ENCODE results near the gene MICAL1. TPM values are rescaled to one million over a fixed set of nuclear protein-coding genes. Genes with fewer than 3 reads are reported as not detected.

MICAL1 gene
- total RNA-seq, 1 donor from 2014 or later, result 50.6 TPM

DNA sequence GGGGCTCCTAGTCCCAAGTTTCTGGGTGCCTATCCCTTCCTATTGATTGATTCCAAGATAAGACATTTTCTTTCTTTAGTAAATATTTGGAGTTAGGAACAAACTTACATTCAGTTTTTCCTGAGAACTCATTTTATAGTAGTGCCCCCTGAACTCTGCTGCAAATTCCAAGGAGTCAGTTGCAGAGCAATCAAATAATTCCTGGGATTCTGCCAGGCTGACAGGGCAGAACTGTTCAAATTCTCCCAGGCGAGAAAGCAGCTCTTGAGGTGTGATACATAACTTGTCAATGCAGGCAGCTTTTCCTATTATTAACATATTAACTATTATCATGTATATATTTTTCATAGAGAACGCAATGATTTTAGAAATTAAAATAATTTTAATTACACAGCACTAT lies 43.4 kb upstream of the MICAL1 start:
- H3K9ac ChIP-seq, result no peak overlapping the region
- no peaks in the 10 kb centered on the region for H3K36me3 ChIP-seq
- H3K4me3 ChIP-seq, result no peak overlapping the region
- peaks cover 5% of the 10 kb centered on the region for H3K27me3 Mint-ChIP-seq (ENCODE audit: insufficient read depth, low read depth)
- no peaks in the 10 kb centered on the region for H3K9me3 ChIP-seq (ENCODE audit: low read depth)
- no peaks in the 10 kb centered on the region for H3K27me3 ChIP-seq
- no peak overlapping the region for H3K27ac ChIP-seq
- DNase-seq (ENCODE audit: low spot score), result no peak
- H3K9me3 Mint-ChIP-seq, result no peaks in the 10 kb centered on the region
- no peaks in the 10 kb centered on the region for H3K36me3 Mint-ChIP-seq
- H3F3A ChIP-seq (ENCODE audit: low read depth), result no peaks in the 10 kb centered on the region
- no peaks in the 10 kb centered on the region for H4K20me1 ChIP-seq (ENCODE audit: low read depth)
- peaks cover 20% of the 10 kb centered on the region for H3K4me1 ChIP-seq
- TF ChIP-seq, protein P1, sequence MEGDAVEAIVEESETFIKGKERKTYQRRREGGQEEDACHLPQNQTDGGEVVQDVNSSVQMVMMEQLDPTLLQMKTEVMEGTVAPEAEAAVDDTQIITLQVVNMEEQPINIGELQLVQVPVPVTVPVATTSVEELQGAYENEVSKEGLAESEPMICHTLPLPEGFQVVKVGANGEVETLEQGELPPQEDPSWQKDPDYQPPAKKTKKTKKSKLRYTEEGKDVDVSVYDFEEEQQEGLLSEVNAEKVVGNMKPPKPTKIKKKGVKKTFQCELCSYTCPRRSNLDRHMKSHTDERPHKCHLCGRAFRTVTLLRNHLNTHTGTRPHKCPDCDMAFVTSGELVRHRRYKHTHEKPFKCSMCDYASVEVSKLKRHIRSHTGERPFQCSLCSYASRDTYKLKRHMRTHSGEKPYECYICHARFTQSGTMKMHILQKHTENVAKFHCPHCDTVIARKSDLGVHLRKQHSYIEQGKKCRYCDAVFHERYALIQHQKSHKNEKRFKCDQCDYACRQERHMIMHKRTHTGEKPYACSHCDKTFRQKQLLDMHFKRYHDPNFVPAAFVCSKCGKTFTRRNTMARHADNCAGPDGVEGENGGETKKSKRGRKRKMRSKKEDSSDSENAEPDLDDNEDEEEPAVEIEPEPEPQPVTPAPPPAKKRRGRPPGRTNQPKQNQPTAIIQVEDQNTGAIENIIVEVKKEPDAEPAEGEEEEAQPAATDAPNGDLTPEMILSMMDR (IDR thresholded peaks at IDR 0.05), result no peak
- TF ChIP-seq EZH2phosphoT487 (IDR thresholded peaks at IDR 0.05) (no peak), EZH2 (IDR thresholded peaks at IDR 0.05) (no peak)
- no peak overlapping the region for H2AFZ ChIP-seq (replicated peaks)
- no peaks in the 10 kb centered on the region for H3K79me2 ChIP-seq (ENCODE audit: low read depth)
- peaks cover 22% of the 10 kb centered on the region for H3K4me1 Mint-ChIP-seq
- H3K4me3 Mint-ChIP-seq, result no peak overlapping the region
- H3K4me2 ChIP-seq, result no peak overlapping the region
- no peak overlapping the region for H3K27ac Mint-ChIP-seq

DNA sequence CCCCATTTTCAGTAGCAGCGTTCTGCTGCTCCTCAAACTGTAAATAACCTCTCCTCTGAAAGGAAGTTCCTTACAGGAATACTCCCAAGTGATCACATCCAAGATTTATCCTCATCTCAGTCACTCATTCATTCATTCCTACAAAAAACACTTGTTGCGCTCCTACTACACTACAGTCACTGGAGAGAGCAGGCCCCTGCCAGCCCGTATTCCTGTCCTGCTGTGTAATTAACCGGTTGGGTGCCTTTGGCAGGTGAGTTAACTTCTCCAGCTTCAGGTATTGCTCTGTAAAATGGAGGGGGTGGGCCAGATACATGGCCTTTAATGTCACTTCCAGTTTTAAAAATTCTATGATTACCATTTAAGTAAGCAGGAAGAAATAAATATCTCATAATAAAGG lies 42.5 kb upstream of the MICAL1 start:
- Histone ChIP-seq H3K4me1 (peaks cover 14% of the 10 kb centered on the region), H2AFZ (replicated peaks) (no peak overlapping the region), H3K4me2 (no peak overlapping the region), H3K9me3 (ENCODE audit: low read depth) (no peaks in the 10 kb centered on the region), H3F3A (ENCODE audit: low read depth) (no peaks in the 10 kb centered on the region), H3K79me2 (ENCODE audit: low read depth) (no peaks in the 10 kb centered on the region), H3K27me3 (no peaks in the 10 kb centered on the region), H4K20me1 (ENCODE audit: low read depth) (no peaks in the 10 kb centered on the region), H3K9ac (no peak overlapping the region), H3K36me3 (no peaks in the 10 kb centered on the region), H3K4me3 (no peak overlapping the region), H3K27ac (no peak overlapping the region)
- no peak for DNase-seq (ENCODE audit: low spot score)
- TF ChIP-seq EZH2phosphoT487 (IDR thresholded peaks at IDR 0.05) (no peak), EZH2 (IDR thresholded peaks at IDR 0.05) (no peak)
- TF ChIP-seq, protein P1 (IDR thresholded peaks at IDR 0.05), result no peak
- Mint-ChIP-seq H3K4me1 (peaks cover 19% of the 10 kb centered on the region), H3K4me3 (no peak overlapping the region), H3K27me3 (ENCODE audit: insufficient read depth, low read depth) (peaks cover 2% of the 10 kb centered on the region), H3K9me3 (no peaks in the 10 kb centered on the region), H3K27ac (peak overlapping the region; percentile 19), H3K36me3 (no peaks in the 10 kb centered on the region)

DNA sequence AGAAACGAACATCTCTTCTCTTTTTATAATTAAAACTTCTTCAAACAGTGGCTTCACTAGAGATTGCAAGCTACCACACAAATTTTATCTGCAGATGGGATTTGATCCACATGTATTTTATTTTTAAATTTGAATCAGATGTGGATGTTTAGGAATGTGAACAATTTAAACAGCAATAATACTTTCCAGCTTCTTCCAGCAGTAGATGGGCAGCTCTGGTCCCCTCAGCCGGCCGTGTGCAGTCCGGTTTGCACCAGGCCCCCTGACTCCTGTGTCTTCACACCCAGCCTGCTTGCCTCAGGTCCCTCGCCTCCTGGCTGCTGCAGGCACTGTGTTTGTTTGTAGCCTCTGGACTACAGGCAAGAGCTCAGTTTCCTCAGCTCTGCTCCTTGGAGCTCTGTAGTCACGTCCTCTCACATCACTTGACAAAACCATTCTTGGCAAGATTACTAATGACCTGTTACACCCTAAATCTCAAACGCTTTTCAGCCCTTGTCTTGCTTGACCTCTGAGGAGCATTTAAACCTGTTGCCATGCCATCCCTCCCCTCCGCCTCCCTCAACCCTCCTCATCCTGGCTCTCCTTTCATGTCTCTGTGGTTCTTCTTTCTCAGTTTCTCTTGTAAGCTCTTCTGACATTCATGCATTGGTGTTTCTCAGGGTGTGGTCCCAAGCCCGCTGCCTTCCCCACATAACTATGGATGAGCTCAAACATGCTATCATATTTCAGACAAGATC lies 40.6 kb upstream of the MICAL1 start:
- no peak for TF ChIP-seq EZH2 (IDR thresholded peaks at IDR 0.05)
- Mint-ChIP-seq H3K9me3 (no peaks in the 10 kb centered on the region), H3K4me1 (peaks cover 28% of the 10 kb centered on the region), H3K4me3 (no peak overlapping the region), H3K27ac (peak overlapping the region; percentile 47), H3K27me3 (ENCODE audit: insufficient read depth, low read depth) (peaks cover 2% of the 10 kb centered on the region), H3K36me3 (no peaks in the 10 kb centered on the region)
- H3K4me1 ChIP-seq, result peaks cover 23% of the 10 kb centered on the region
- no peak overlapping the region for H3K27ac ChIP-seq
- H2AFZ ChIP-seq (replicated peaks), result no peak overlapping the region
- H3K9me3 ChIP-seq (ENCODE audit: low read depth), result no peaks in the 10 kb centered on the region
- no peak overlapping the region for H3K4me3 ChIP-seq
- peaks cover 6% of the 10 kb centered on the region for H3F3A ChIP-seq (ENCODE audit: low read depth)
- no peaks in the 10 kb centered on the region for H3K36me3 ChIP-seq
- H3K27me3 ChIP-seq, result no peaks in the 10 kb centered on the region
- no peak overlapping the region for H3K9ac ChIP-seq
- no peak overlapping the region for H3K4me2 ChIP-seq
- no peak for DNase-seq (ENCODE audit: low spot score)
- no peaks in the 10 kb centered on the region for H3K79me2 ChIP-seq (ENCODE audit: low read depth)
- H4K20me1 ChIP-seq (ENCODE audit: low read depth), result no peaks in the 10 kb centered on the region

DNA sequence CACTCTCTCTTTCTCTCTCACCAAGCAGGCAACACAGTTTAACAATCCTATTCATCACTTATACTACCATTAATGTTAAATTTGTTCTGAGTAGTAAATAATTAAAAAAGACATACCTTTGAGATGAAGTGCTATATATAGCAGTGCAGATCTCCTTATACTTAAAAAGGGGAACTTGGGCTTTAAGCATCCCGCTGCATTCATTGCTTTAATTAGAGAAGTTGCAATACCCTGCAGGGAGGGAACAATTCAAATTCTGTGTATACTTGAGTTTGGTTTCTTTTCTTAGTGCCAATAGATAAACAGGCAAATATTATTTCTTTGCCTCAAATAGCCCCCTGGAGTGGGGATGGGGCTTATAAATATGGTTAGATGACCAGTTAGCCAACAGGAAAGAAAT lies 38.3 kb upstream of the MICAL1 start:
- no peaks in the 10 kb centered on the region for H3K79me2 ChIP-seq (ENCODE audit: low read depth)
- no peak overlapping the region for H3K4me3 Mint-ChIP-seq

More for the DNA sequence above, 38.3 kb upstream of the MICAL1 start:
- Histone ChIP-seq H3K4me2 (no peak overlapping the region), H3K27ac (no peak overlapping the region), H3K9ac (no peak overlapping the region), H2AFZ (replicated peaks) (no peak overlapping the region), H3K4me3 (no peak overlapping the region), H3K9me3 (ENCODE audit: low read depth) (no peaks in the 10 kb centered on the region), H3K36me3 (no peaks in the 10 kb centered on the region), H3K4me1 (peaks cover 30% of the 10 kb centered on the region), H4K20me1 (ENCODE audit: low read depth) (no peaks in the 10 kb centered on the region), H3F3A (ENCODE audit: low read depth) (peaks cover 10% of the 10 kb centered on the region), H3K27me3 (no peaks in the 10 kb centered on the region)
- TF ChIP-seq, protein P1 (IDR thresholded peaks at IDR 0.05), result no peak
- TF ChIP-seq EZH2phosphoT487 (IDR thresholded peaks at IDR 0.05) (no peak), EZH2 (IDR thresholded peaks at IDR 0.05) (no peak)
- H3K9me3 Mint-ChIP-seq, result no peaks in the 10 kb centered on the region
- no peak for DNase-seq (ENCODE audit: low spot score)
- no peak overlapping the region for H3K27ac Mint-ChIP-seq
- H3K36me3 Mint-ChIP-seq, result no peaks in the 10 kb centered on the region
- peaks cover 2% of the 10 kb centered on the region for H3K27me3 Mint-ChIP-seq (ENCODE audit: insufficient read depth, low read depth)
- H3K4me1 Mint-ChIP-seq, result peaks cover 35% of the 10 kb centered on the region

Measured in neural progenitor cell (in vitro differentiated cells).